Panc1 (cell line): ENCODE measurements around the gene ZBP1.

ENCODE experiments used
- CTCF ChIP-seq: fragments of 450-650 bp; IDR thresholded peaks from 2 replicates; pipeline ENCODE4 v1.5.1; 2017; ENCODE audit warnings: mild to moderate bottlenecking
- POLR2AphosphoS5 ChIP-seq: IDR thresholded peaks from 2 replicates; pipeline ENCODE4 v1.6.1; 2012; ENCODE audit warnings: mild to moderate bottlenecking, low read depth, low read length, moderate library complexity
- TCF7L2 ChIP-seq: IDR thresholded peaks from 2 replicates; pipeline ENCODE4 v1.6.1; 2011; ENCODE audit warnings: mild to moderate bottlenecking, low read depth, low read length, inconsistent platforms

DNA sequence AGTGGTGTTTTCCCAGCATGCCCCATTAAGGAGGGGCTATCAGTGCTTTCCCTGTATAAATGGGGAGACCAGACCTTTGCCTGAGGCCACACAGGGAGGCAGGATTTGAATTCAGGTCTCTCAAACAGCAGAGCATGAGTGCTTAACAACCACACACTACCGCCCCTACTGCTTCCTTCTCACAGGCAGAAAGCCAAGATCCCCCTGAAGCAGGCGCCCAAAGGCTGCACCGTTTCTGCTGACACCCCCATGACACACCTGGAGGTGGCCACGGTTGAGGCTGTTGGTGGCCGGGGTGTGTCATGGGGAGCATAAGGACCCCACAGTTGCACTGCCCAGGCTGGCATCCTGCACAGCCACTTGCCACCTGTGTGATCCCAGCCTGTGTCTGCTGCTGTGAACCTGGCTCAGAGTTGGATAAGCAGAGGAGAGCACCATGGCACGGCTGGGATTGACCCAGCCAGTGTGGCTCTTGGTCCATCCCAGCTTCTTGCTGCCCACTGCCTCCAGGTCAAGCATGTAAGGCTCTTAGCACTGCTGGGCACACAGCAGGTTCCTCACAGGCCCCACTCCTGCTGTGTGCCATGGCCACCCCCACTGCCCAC lies 31.0 kb downstream of the ZBP1 start:
- TF ChIP-seq TCF7L2 (no peak), CTCF (no peak), POLR2AphosphoS5 (no peak)
